NCI-H2081 treated with DMSO at 0.1 percent for 48 hours (cell line): ENCODE results near the gene BAG3.
"Not testable (repeated sequence)": the region's sequence is repeated elsewhere in the genome, so short reads cannot be mapped to it uniquely, and the experiment has no call there.

Experiments
- DNase-seq: peaks from one replicate; lab custom pipeline; 2025; lab: John Stamatoyannopoulos, UW

BAG3 gene

GRCh38 chr10:119693262-119693957, 42.2 kb downstream of the BAG3 start:
- no peak for DNase-seq

GRCh38 chr10:119694608-119695007, 43.4 kb downstream of the BAG3 start:
- DNase-seq, result no peak

GRCh38 chr10:119700321-119700954, 49.3 kb downstream of the BAG3 start:
- no peak for DNase-seq

GRCh38 chr10:119701861-119702260, 50.7 kb downstream of the BAG3 start:
- DNase-seq, result no peak

GRCh38 chr10:119702583-119702982, 51.4 kb downstream of the BAG3 start:
- no peak for DNase-seq

- DNase-seq, result no peak
These were observed 52.8 kb downstream of the BAG3 start for GRCh38 chr10:119703903-119704508.

GRCh38 chr10:119705434-119705831, 54.3 kb downstream of the BAG3 start:
- no peak for DNase-seq

- no peak for DNase-seq
These were observed 55.5 kb downstream of the BAG3 start for GRCh38 chr10:119706521-119707278.

GRCh38 chr10:119707331-119707730, 56.2 kb downstream of the BAG3 start:
- not testable (repeated sequence) for DNase-seq

- not testable (repeated sequence) for DNase-seq
These were observed 59.8 kb downstream of the BAG3 start for GRCh38 chr10:119710935-119711334.

GRCh38 chr10:119713744-119714483, 62.7 kb downstream of the BAG3 start:
- no peak for DNase-seq

GRCh38 chr10:119714484-119714816, 63.3 kb downstream of the BAG3 start:
- DNase-seq, result no peak

- DNase-seq, result no peak
These were observed 64.7 kb downstream of the BAG3 start for GRCh38 chr10:119715628-119716505.

GRCh38 chr10:119723161-119723560, 72.0 kb downstream of the BAG3 start:
- no peak for DNase-seq

GRCh38 chr10:119723624-119724023, 72.4 kb downstream of the BAG3 start:
- no peak for DNase-seq

GRCh38 chr10:119724593-119725516, 73.7 kb downstream of the BAG3 start:
- no peak for DNase-seq

GRCh38 chr10:119725517-119725827, 74.3 kb downstream of the BAG3 start:
- DNase-seq, result no peak

- peak; percentile 63 for DNase-seq
These were observed 74.9 kb downstream of the BAG3 start, which contains the start of gene INPP5F for GRCh38 chr10:119725828-119726675. Gene INPP5F, plus strand, starts transcription at chr10:119726050. Its CDS starts 213 bp downstream, at chr10:119726263.

GRCh38 chr10:119726676-119727261, 75.6 kb downstream of the BAG3 start:
- DNase-seq, result no peak
